Measurements from ENCODE around the gene NIPAL4.

Gene NIPAL4

GRCh38 chr5:157445745-157446411 is 14.1 kb upstream of the NIPAL4 start:
- TF ChIP-seq CTCF (conservative IDR thresholded peaks at IDR 0.05): no peak
- no peak overlapping the region for H3K27ac ChIP-seq

GRCh38 chr5:157446412-157446935 is 13.5 kb upstream of the NIPAL4 start:
- no peak overlapping the region for H3K27ac ChIP-seq

GRCh38 chr5:157447201-157447637 is 12.8 kb upstream of the NIPAL4 start:
- H3K27ac ChIP-seq: peak overlapping the region; percentile 51
- TF ChIP-seq CTCF (conservative IDR thresholded peaks at IDR 0.05): no peak

More at GRCh38 chr5:157446412-157446935, 13.5 kb upstream of the NIPAL4 start:
- no peak for TF ChIP-seq CTCF (conservative IDR thresholded peaks at IDR 0.05)

GRCh38 chr5:157449011-157449723 is 10.8 kb upstream of the NIPAL4 start:
- no peak overlapping the region for H3K27ac ChIP-seq
- TF ChIP-seq CTCF (conservative IDR thresholded peaks at IDR 0.05): no peak

GRCh38 chr5:157450024-157450423 is 10.0 kb upstream of the NIPAL4 start:
- H3K27ac ChIP-seq: no peak overlapping the region
- no peak for TF ChIP-seq CTCF (conservative IDR thresholded peaks at IDR 0.05)

GRCh38 chr5:157451806-157452205 is 8.2 kb upstream of the NIPAL4 start:
- TF ChIP-seq CTCF (conservative IDR thresholded peaks at IDR 0.05): no peak

GRCh38 chr5:157454273-157454672 is 5.7 kb upstream of the NIPAL4 start:
- no peak for TF ChIP-seq CTCF (conservative IDR thresholded peaks at IDR 0.05)
- H3K27ac ChIP-seq: no peak overlapping the region

More at GRCh38 chr5:157451806-157452205, 8.2 kb upstream of the NIPAL4 start:
- H3K27ac ChIP-seq: no peak overlapping the region
